HepG2 (cell line): ENCODE results near the gene FASTK. TPM values are rescaled to one million over a fixed set of nuclear protein-coding genes. Genes with fewer than 3 reads are reported as not detected.

ENCODE experiments used
- AGO2 ChIP-seq: fragments of 200-400 bp; formaldehyde crosslinking; optimal IDR thresholded peaks from 2 replicates; pipeline ENCODE3; 2017; ENCODE audit warnings: mild to moderate bottlenecking, low read depth, low read length, moderate library complexity
- MAZ ChIP-seq, 2 experiments: sonication (generic) in 1 of 2; formaldehyde crosslinking in 1 of 2; IDR thresholded peaks; 2 replicates each; pipeline versions ENCODE4 v1.5.0 to v1.6.1; 2012 to 2020; ENCODE audit warnings: low read depth in 2 of 2, mild to moderate bottlenecking in 2 of 2, borderline replicate concordance in 1 of 2, improper control_type of control experiment in 1 of 2, low read length in 1 of 2, missing genetic modification reagents in 1 of 2, moderate library complexity in 1 of 2
- ZBTB26 ChIP-seq: IDR thresholded peaks from 2 replicates; pipeline ENCODE4 v1.6.1; 2016; ENCODE audit warnings: missing compliant biosample characterization, missing genetic modification reagents, borderline replicate concordance
- ZNF24 ChIP-seq: fragments of 450-650 bp; IDR thresholded peaks from 2 replicates; pipeline ENCODE4 v1.6.1; 2017; ENCODE audit warnings: antibody characterized with exemption, mild to moderate bottlenecking
- ZNF646 ChIP-seq: sonication (generic); formaldehyde crosslinking; IDR thresholded peaks from 2 replicates; pipeline ENCODE4 v1.9.0; 2021; ENCODE audit warnings: mild to moderate bottlenecking, missing genetic modification reagents
- polyA plus RNA-seq, 8 experiments: library from polyadenylated mRNA; depleted of rRNA in 3 of 8; stranded (reverse) in 7 of 8; unstranded in 1 of 8; fragments of >200 nt; fragmentation: Illumina TruSeq in 4 of 8; extraction: Trizol in 4 of 8; gene quantifications; 2 replicates each; pipeline versions ENCODE4 v1.2.1 to v1.2.3, GENCODE V29; 2011 to 2016; ENCODE audit warnings: low read depth in 4 of 8, missing spikeins in 1 of 8, mixed read lengths in 1 of 8; ENCODE audit not compliant: insufficient read depth in 1 of 8
- total RNA-seq, 5 experiments: library from RNA; depleted of rRNA; stranded (reverse); fragments of >200 nt; fragmentation: Illumina TruSeq; extraction: Trizol; gene quantifications; 2 replicates each; pipeline ENCODE4 v1.2.3, GENCODE V29; 2016; ENCODE audit warnings: low read depth in 1 of 5
- TF ChIP-seq, protein P1 (sequence below): sonication (generic); formaldehyde crosslinking; IDR thresholded peaks from 2 replicates; pipeline ENCODE4 v1.4.0; 2020; ENCODE audit warnings: missing genetic modification reagents, borderline replicate concordance
- TF ChIP-seq, protein P2 (sequence below): sonication (generic); formaldehyde crosslinking; IDR thresholded peaks from 2 replicates; pipeline ENCODE4 v1.4.0; 2020; ENCODE audit warnings: missing genetic modification reagents, borderline replicate concordance
- TF ChIP-seq, protein P3 (sequence below): sonication (generic); formaldehyde crosslinking; conservative IDR thresholded peaks from 2 replicates; pipeline ENCODE4 v1.8.0; 2022; ENCODE audit warnings: missing genetic modification reagents

The FASTK gene
- total and polyA plus RNA-seq, 2 of the 13 experiments (the other 11 are each of a cell fraction or from before 2014, with no cell fraction given) = 52.9 to 55.7 TPM

- TF ChIP-seq, protein P1, sequence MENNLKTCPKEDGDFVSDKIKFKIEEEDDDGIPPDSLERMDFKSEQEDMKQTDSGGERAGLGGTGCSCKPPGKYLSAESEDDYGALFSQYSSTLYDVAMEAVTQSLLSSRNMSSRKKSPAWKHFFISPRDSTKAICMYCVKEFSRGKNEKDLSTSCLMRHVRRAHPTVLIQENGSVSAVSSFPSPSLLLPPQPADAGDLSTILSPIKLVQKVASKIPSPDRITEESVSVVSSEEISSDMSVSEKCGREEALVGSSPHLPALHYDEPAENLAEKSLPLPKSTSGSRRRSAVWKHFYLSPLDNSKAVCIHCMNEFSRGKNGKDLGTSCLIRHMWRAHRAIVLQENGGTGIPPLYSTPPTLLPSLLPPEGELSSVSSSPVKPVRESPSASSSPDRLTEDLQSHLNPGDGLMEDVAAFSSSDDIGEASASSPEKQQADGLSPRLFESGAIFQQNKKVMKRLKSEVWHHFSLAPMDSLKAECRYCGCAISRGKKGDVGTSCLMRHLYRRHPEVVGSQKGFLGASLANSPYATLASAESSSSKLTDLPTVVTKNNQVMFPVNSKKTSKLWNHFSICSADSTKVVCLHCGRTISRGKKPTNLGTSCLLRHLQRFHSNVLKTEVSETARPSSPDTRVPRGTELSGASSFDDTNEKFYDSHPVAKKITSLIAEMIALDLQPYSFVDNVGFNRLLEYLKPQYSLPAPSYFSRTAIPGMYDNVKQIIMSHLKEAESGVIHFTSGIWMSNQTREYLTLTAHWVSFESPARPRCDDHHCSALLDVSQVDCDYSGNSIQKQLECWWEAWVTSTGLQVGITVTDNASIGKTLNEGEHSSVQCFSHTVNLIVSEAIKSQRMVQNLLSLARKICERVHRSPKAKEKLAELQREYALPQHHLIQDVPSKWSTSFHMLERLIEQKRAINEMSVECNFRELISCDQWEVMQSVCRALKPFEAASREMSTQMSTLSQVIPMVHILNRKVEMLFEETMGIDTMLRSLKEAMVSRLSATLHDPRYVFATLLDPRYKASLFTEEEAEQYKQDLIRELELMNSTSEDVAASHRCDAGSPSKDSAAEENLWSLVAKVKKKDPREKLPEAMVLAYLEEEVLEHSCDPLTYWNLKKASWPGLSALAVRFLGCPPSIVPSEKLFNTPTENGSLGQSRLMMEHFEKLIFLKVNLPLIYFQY (CRISPR knock-in tag) = no peak; the same call in 1 of the 2 replicates
- TF ChIP-seq ZNF24 (no peak), ZBTB26 (CRISPR knock-in tag) (no peak), MAZ (IDR thresholded peaks at IDR 0.05; ENCODE audit: borderline replicate concordance, low read depth, low read length) (no peak), MAZ (CRISPR knock-in tag; IDR thresholded peaks at IDR 0.05; ENCODE audit: low read depth) (peak; percentile 66; the same call in 1 of the 2 replicates), ZNF646 (no peak), AGO2 (peak; percentile 64)
- TF ChIP-seq, protein P2, sequence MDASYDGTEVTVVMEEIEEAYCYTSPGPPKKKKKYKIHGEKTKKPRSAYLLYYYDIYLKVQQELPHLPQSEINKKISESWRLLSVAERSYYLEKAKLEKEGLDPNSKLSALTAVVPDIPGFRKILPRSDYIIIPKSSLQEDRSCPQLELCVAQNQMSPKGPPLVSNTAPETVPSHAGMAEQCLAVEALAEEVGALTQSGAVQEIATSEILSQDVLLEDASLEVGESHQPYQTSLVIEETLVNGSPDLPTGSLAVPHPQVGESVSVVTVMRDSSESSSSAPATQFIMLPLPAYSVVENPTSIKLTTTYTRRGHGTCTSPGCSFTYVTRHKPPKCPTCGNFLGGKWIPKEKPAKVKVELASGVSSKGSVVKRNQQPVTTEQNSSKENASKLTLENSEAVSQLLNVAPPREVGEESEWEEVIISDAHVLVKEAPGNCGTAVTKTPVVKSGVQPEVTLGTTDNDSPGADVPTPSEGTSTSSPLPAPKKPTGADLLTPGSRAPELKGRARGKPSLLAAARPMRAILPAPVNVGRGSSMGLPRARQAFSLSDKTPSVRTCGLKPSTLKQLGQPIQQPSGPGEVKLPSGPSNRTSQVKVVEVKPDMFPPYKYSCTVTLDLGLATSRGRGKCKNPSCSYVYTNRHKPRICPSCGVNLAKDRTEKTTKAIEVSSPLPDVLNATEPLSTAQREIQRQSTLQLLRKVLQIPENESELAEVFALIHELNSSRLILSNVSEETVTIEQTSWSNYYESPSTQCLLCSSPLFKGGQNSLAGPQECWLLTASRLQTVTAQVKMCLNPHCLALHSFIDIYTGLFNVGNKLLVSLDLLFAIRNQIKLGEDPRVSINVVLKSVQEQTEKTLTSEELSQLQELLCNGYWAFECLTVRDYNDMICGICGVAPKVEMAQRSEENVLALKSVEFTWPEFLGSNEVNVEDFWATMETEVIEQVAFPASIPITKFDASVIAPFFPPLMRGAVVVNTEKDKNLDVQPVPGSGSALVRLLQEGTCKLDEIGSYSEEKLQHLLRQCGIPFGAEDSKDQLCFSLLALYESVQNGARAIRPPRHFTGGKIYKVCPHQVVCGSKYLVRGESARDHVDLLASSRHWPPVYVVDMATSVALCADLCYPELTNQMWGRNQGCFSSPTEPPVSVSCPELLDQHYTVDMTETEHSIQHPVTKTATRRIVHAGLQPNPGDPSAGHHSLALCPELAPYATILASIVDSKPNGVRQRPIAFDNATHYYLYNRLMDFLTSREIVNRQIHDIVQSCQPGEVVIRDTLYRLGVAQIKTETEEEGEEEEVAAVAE (CRISPR knock-in tag) = no peak
- TF ChIP-seq, protein P3, sequence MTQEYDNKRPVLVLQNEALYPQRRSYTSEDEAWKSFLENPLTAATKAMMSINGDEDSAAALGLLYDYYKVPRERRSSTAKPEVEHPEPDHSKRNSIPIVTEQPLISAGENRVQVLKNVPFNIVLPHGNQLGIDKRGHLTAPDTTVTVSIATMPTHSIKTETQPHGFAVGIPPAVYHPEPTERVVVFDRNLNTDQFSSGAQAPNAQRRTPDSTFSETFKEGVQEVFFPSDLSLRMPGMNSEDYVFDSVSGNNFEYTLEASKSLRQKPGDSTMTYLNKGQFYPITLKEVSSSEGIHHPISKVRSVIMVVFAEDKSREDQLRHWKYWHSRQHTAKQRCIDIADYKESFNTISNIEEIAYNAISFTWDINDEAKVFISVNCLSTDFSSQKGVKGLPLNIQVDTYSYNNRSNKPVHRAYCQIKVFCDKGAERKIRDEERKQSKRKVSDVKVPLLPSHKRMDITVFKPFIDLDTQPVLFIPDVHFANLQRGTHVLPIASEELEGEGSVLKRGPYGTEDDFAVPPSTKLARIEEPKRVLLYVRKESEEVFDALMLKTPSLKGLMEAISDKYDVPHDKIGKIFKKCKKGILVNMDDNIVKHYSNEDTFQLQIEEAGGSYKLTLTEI (CRISPR knock-in tag) = no peak
Observed at GRCh38 chr7:151087245-151088018, 6.8 kb upstream of the FASTK start (continued).
